Inferior parietal cortex (tissue), 1 donor: ENCODE measurements around the gene DAZAP1.
A peak's percentile ranks its signal among the peaks of the same experiment; 100 is the strongest.
"Not testable (repeated sequence)": the region's sequence is repeated elsewhere in the genome, so short reads cannot be mapped to it uniquely, and the experiment has no call there.

Experiments
- DNase-seq: peaks from one replicate; pipeline ENCODE4 v3.0.0-alpha.2; 2016; ENCODE audit errors: extremely low spot score

The DAZAP1 gene

GRCh38 chr19:1472231-1473084 lies 65.1 kb downstream of the DAZAP1 start:
- no peak for DNase-seq

- DNase-seq, result no peak
These were observed 65.9 kb downstream of the DAZAP1 start for GRCh38 chr19:1473085-1473851.

DNA sequence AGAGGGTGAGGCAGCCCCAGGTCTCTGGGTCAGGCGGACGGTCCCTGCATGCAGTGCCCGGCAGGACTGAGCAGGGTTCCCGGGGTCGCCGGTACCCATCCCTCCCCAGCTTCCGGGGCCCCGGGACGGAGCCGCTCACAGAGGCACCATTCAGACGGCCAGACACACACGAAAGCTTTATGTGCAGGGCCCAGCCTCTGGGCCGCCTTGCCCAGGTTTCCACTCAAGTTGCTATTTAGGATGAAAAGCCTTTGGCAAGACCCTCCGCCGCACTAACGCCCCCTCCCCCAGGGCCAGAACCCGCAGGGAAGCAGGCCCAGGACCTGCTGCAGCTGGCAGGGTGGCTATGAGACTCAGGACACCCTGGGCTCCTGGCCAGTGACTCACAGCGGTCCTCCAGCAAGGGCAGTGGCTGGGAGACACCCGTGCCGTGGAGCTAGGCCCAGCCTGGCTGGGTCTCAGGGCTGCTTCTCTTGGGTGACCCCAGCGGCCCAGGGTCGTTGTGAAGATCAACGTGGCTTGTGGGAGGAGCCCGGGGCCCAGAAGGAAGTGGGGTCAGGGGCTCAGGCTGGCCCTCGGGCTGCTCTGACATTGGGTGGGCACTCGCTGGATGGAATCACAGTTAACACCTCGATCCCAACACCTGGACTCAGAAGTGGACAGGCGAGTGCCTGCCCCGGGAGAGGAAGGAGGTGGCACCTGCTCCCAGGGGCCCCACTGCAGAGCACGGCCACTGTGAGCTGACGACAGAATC lies 66.8 kb downstream of the DAZAP1 start:
- no peak for DNase-seq

- no peak for DNase-seq
These were observed 67.5 kb downstream of the DAZAP1 start for GRCh38 chr19:1474765-1475351.

DNA sequence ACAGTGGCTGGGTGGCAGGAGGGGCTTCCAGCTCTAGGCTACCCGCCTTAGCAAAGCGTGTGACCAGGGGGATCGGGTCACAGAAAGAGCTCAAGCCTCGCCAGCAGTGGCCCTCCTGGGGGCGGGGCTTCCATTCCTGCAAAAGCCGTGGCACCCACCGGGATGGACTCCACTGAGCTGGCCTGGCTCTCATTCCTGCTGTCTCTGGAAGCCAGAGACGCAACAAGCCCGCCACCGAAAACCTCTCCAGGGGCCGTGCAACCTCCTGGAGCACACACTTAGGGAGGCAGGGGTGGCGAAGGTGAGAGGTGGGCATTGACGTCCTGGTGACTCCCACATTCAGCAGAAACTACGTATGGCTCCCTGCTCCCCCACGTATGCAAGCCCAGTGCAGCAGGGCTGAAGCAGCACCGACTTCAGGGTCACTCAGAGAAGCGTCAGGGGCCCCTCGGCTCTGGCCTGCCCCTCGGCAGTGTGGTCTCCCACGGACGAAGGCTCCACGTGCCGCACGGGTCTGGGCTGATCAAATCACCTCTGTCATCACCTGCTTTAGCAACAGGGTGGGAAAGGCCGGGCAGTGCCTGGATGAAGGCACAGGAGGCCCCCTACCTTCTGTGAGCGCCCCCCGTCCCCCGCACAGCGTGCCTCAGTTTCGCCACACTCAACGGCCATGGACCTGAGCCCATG lies 68.5 kb downstream of the DAZAP1 start:
- DNase-seq, result no peak

DNA sequence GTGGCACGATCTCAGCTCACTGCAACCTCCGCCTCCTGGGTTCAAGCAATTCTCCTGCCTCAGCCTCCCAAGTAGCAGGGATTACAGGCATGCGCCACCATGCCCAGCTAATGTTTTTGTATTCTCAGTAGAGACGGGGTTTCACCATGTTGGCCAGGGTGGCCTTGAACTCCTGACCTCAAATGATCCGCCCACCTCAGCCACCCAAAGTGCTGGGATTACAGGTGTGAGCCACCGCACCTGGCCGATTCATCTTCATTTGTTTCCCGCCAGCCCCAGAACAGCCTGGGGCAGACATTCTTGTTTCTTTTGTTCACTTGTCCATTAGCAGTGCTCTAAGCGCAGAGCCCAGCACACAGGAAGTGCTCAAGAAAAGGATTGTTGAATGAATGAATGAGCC lies 69.7 kb downstream of the DAZAP1 start:
- not testable (repeated sequence) for DNase-seq

- peak; percentile 95 for DNase-seq
These were observed 71.7 kb downstream of the DAZAP1 start, which contains the start of gene C19orf25 for GRCh38 chr19:1478934-1479707. C19orf25 (minus strand) TSS chr19:1479215; CDS start chr19:1478903, 312 bp downstream.

DNA sequence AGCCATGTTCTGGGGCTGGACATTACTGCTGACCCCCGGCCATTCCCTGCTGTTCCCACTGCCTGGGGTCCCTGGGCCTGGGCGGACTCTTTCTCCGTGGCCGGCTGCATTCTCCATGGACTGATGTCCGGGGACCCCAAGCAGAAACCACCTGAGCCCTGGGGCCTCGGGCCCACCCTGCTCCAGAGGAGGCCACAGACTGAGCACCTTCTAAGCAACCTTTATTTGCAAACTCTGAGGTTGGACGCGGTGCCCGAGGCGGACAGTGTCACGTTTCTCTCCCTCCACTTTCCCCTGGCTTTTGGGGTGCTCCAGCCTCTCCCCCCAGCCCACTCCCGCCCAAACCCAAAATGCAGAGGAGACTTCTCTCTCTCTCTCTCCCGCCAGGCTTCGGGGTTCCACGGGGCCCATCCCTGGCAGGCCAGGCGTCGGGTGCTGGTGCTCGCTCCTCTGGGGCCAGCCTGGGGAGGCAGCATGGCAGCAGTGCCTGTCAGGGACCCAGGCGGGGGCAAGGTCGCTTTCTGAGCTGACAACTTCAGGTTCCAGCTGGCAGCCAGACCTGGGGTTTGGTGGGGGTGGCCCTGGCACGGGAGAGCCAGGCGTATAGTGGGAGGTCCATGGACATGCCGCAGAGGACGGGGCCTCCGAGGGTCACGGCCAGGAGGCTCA lies 74.0 kb downstream of the DAZAP1 start:
- DNase-seq, result no peak

DNA sequence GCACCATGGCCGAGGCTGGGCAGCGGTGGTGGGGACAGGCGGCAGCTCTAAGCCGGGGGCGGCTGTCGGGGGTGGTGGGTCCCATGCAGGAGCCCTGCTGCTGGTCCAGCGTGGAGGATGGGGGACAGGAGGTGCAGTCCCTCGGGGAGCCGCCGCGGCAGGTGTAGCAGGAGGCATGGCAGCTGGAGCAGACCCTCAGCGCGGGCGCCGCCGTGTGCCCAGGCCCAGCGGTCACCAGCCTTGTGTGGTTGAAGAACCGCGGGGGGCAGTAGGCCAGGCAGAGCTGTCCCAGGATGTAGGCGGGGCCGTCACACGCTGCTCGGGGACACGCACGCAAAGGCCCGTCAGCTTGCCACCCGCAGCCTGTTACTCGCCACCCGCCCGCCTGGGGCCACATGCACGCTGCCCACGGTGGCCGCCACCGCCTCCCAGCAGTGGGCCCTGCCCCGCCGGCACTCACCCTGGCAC lies 74.5 kb downstream of the DAZAP1 start:
- no peak for DNase-seq

DNA sequence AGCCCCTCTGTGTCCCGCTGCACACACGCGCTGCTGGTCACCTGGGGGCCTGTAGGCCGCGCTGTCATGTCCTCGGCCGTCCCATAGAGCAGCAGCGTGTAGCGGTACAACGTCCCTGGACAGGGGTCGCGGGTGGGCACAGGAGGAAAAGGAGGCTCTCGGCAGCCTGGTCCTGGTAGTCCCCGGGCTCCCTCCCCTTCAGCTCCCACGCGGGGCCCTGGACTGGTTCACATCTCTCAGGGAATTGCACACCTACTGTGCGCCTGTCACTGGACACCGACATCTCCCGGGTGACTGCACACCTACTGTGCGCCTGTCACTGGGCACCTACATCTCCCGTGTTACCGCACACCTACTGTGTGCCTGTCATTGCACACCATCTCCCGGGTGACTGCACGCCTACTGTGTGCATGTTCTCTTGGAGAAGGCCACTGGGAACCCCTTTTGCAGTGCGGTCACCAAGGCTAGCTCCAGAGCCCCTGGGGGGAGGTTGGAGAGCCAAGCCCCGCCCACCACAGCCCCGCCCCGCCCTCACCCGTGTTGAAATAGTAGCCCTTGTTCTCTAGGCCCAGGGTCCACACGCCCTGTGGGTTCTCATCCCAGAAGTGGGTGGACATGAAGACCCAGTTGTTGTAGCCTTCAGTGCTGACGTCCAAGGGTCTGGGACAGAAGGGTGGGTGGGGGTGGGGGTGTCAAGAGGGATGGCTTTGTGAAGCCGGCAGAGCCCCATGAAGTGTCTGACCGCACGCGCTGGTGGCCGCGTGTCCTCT lies 75.2 kb downstream of the DAZAP1 start:
- no peak for DNase-seq

- DNase-seq, result no peak
These were observed 76.0 kb downstream of the DAZAP1 start for GRCh38 chr19:1483131-1483978.

GRCh38 chr19:1483979-1484428 lies 76.6 kb downstream of the DAZAP1 start:
- DNase-seq, result no peak
